OCI-LY7 (cell line): ENCODE results near the gene ASCC2. TPM values are rescaled to one million over a fixed set of nuclear protein-coding genes. Genes with fewer than 3 reads are reported as not detected.

Experiments used
- BruUV-seq: library from RNA; stranded (reverse); fragments of 400-500 nt; replicated peaks from 2 replicates; lab custom pipeline; 2021; lab: Mats Ljungman, UMichigan
- CTCF ChIA-PET: fragments of 300-600 bp; sonication (Branson Sonifier 250); formaldehyde crosslinking; loops from one replicate; lab custom pipeline; 2022; ENCODE audit warnings: antibody characterized with exemption; ENCODE audit not compliant: unreplicated experiment; lab: Charles Lee
- POLR2A ChIA-PET: fragments of 300-600 bp; sonication (Branson Sonifier 250); formaldehyde crosslinking; loops from one replicate; lab custom pipeline; 2022; ENCODE audit warnings: antibody characterized with exemption; lab: Charles Lee
- DNase-seq: peaks from one replicate; pipeline ENCODE4 v3.0.0-alpha.2; 2015; ENCODE audit warnings: low spot score
- H2AFZ ChIP-seq: fragments of 200-600 bp; sonication (generic), shearing (Covaris generic); 2 replicates; pipeline ENCODE4 v1.6.1; 2014; ENCODE audit warnings: mild to moderate bottlenecking, antibody characterized with exemption, low read length, moderate library complexity
- H3K27ac ChIP-seq: fragments of 200-600 bp; sonication (generic); 2 replicates; pipeline ENCODE4 v1.5.1; 2014; ENCODE audit warnings: mixed run types, low read depth, mild to moderate bottlenecking, moderate library complexity, low read length, inconsistent platforms; ENCODE audit not compliant: poor library complexity, severe bottlenecking
- H3K36me3 ChIP-seq: fragments of 200-600 bp; sonication (generic); 2 replicates; pipeline ENCODE4 v1.6.1; 2014; ENCODE audit warnings: mild to moderate bottlenecking, antibody characterized with exemption, low read length, moderate library complexity, mixed read lengths; ENCODE audit not compliant: insufficient read depth
- H3K4me1 ChIP-seq: fragments of 200-600 bp; sonication (generic); 2 replicates; pipeline ENCODE4 v1.5.1; 2014; ENCODE audit warnings: mild to moderate bottlenecking, low read length; ENCODE audit not compliant: insufficient read depth, poor library complexity, severe bottlenecking
- H3K4me2 ChIP-seq: fragments of 200-600 bp; sonication (generic); 2 replicates; pipeline ENCODE4 v1.6.1; 2014; ENCODE audit warnings: mild to moderate bottlenecking, low read length
- H3K4me3 ChIP-seq: fragments of 200-600 bp; sonication (generic); 2 replicates; pipeline ENCODE4 v1.5.1; 2014; ENCODE audit warnings: mild to moderate bottlenecking, low read depth, low read length; ENCODE audit not compliant: poor library complexity, severe bottlenecking
- H3K79me2 ChIP-seq: fragments of 200-600 bp; sonication (generic); 2 replicates; pipeline ENCODE4 v1.6.1; 2016; ENCODE audit warnings: low read depth, mild to moderate bottlenecking, low read length, moderate library complexity, mixed read lengths; ENCODE audit not compliant: insufficient read depth
- H3K9me2 ChIP-seq: fragments of 200-600 bp; sonication (generic); 2 replicates; pipeline ENCODE4 v1.6.1; 2016; ENCODE audit warnings: mild to moderate bottlenecking, low read length, mixed read lengths; ENCODE audit not compliant: insufficient read depth
- H3K9me3 ChIP-seq: fragments of 200-600 bp; sonication (generic); 2 replicates; pipeline ENCODE4 v1.6.1; 2014; ENCODE audit warnings: mild to moderate bottlenecking, mixed run types, low read length, mixed read lengths
- H4K20me1 ChIP-seq: fragments of 200-600 bp; sonication (generic); 2 replicates; pipeline ENCODE4 v1.6.1; 2014; ENCODE audit warnings: mild to moderate bottlenecking, antibody characterized with exemption, low read length, moderate library complexity, mixed read lengths; ENCODE audit not compliant: insufficient read depth
- CTCF ChIP-seq: fragments of 200-600 bp; sonication (generic); conservative IDR thresholded peaks from 2 replicates; pipeline ENCODE4 v1.5.1; 2014; ENCODE audit warnings: mild to moderate bottlenecking, antibody characterized with exemption, low read length, moderate library complexity, mixed read lengths
- EZH2phosphoT487 ChIP-seq: fragments of 200-600 bp; sonication (generic); IDR thresholded peaks from 2 replicates; pipeline ENCODE4 v1.6.1; 2018; ENCODE audit warnings: low read depth, borderline replicate concordance, mild to moderate bottlenecking, mixed run types, antibody characterized with exemption, low read length, moderate library complexity, mixed read lengths
- intact Hi-C: fragments of 100-400 bp; cut with micrococcal nuclease; formaldehyde crosslinking; loops from one replicate; pipeline ENCODE4 v1.10.0; 2022; ENCODE audit not compliant: unreplicated experiment
- total RNA-seq, 2 experiments: library from RNA; depleted of rRNA in 1 of 2; stranded (reverse); fragments of >200 nt in 1 of 2; shearing (Covaris generic) in 1 of 2; gene quantifications; 2 replicates each; pipeline ENCODE4 v1.2.3, GENCODE V29; 2014 to 2022

ASCC2 gene
- total RNA-seq, 2 experiments from 2014 or later: 40.2 to 68.8 TPM

DNA sequence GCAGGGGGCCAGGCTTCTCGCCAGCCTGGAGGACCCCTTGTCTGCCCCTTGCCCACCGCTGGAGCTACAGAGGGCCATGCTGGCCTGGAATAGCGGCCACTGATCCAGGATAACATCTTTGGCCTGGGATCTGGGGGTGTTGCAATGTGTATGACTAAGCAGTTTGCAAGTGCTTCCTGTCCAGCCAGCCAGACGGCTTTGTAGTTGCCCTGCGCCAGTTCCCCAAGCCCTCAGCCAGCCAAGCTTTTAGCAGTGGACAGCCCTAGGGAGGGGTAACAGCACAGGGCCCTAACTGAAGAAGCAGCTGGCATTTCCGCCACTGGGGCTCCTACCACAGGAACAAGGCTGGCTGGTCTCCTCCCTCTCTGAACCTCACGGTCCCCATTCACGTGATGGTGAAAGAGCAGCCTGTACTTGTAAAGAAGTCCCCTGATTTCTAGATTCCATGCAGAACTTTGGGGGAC is 38.8 kb downstream of the ASCC2 start:
- peaks cover 26% of the 10 kb centered on the region for H3K4me1 ChIP-seq
- no peak overlapping the region for H3K4me3 ChIP-seq
- CTCF ChIA-PET: no interaction called here
- peaks cover 86% of the 10 kb centered on the region for H3K36me3 ChIP-seq
- peak overlapping the region; percentile 37; the same call in 1 of the 2 replicates for H3K4me2 ChIP-seq
- H3K9me3 ChIP-seq: no peaks in the 10 kb centered on the region
- no peaks in the 10 kb centered on the region for H3K79me2 ChIP-seq
- no TSS peak for BruUV-seq
- no peak overlapping the region for H3K27ac ChIP-seq
- POLR2A ChIA-PET: no interaction called here
- no peaks in the 10 kb centered on the region for H3K9me2 ChIP-seq
- no peak for DNase-seq
- TF ChIP-seq EZH2phosphoT487 (no peak), CTCF (no peak)
- no peak overlapping the region for H2AFZ ChIP-seq
- no peaks in the 10 kb centered on the region for H4K20me1 ChIP-seq
- intact Hi-C loops: no loop called here

DNA sequence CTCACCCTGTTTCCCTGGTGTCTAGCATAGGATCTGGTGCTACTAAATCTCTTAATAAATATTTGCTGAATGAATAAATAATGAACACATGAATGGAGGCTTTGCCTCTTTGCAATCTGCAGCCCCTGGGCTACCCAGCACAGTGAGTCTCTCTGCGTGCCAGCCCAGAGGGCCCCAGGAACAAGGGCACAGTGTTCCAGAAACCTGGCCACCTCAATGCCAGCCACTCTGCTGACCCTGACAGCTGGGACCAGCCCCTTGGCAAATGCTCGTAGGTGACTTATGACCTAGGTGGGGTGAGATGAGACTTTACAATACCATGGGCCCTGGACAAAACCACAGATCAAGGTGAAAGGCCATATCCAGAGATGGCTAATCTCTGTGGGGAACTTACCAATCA is 39.3 kb downstream of the ASCC2 start:
- intact Hi-C loops: no loop called here
- ChIA-PET CTCF (no interaction called here), POLR2A (no interaction called here)
- H3K27ac ChIP-seq: no peak overlapping the region
- peaks cover 81% of the 10 kb centered on the region; the same call in 1 of the 2 replicates for H3K36me3 ChIP-seq
- BruUV-seq: no TSS peak
- H3K79me2 ChIP-seq: no peaks in the 10 kb centered on the region
- H4K20me1 ChIP-seq: no peaks in the 10 kb centered on the region
- peak overlapping the region; percentile 2 for H3K4me3 ChIP-seq
- H3K4me2 ChIP-seq: peak overlapping the region; percentile 37
- no peaks in the 10 kb centered on the region for H3K9me3 ChIP-seq
- no peaks in the 10 kb centered on the region for H3K9me2 ChIP-seq
- TF ChIP-seq EZH2phosphoT487 (no peak), CTCF (no peak)
- H2AFZ ChIP-seq: no peak overlapping the region
- no peak for DNase-seq
- peaks cover 26% of the 10 kb centered on the region for H3K4me1 ChIP-seq

DNA sequence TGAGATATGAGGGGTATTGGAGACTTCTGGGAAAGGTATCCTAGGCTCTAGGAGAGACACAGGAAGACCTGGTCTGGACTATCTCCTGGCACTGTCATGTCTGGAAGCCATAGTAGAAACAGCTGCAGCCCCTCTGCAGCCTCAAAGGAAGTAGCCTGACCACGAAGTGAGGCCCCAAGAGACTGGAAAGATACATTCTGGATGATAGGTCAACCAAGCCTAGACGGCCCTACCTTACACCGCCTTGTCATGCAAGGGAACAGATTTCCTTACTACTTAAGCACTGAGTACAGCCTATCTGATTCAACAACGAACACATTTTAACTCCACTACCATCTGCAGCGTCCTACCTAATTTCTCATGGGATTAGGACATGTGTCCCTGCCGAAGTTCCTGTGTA is 39.8 kb downstream of the ASCC2 start:
- CTCF ChIA-PET: no interaction called here
- H2AFZ ChIP-seq: no peak overlapping the region
- H3K27ac ChIP-seq: no peak overlapping the region
- H3K4me3 ChIP-seq: peak overlapping the region; percentile 2
- H3K36me3 ChIP-seq: peaks cover 80% of the 10 kb centered on the region; the same call in 1 of the 2 replicates
- no peaks in the 10 kb centered on the region for H3K79me2 ChIP-seq
- intact Hi-C loops: no loop called here
- BruUV-seq: no TSS peak
- H3K9me3 ChIP-seq: no peaks in the 10 kb centered on the region
- POLR2A ChIA-PET: no interaction called here
- TF ChIP-seq EZH2phosphoT487 (no peak), CTCF (no peak)
- peak overlapping the region; percentile 37 for H3K4me2 ChIP-seq
- peak; percentile 63 for DNase-seq
- no peaks in the 10 kb centered on the region for H4K20me1 ChIP-seq
- H3K4me1 ChIP-seq: peaks cover 26% of the 10 kb centered on the region
- no peaks in the 10 kb centered on the region for H3K9me2 ChIP-seq
